HepG2 (cell line): ENCODE results near the gene GTF2A2. TPM values are rescaled to one million over a fixed set of nuclear protein-coding genes. Genes with fewer than 3 reads are reported as not detected.

ENCODE experiments used
- ATAC-seq: fragments of 200-7000 bp; cut with Tn5 transposase; 3 replicates; pipeline ENCODE4 v1.9.1; 2020; ENCODE audit warnings: mild to moderate bottlenecking, moderate library complexity
- BruUV-seq: library from RNA; stranded (reverse); fragments of 400-500 nt; replicated peaks from 2 replicates; lab custom pipeline; 2021; lab: Mats Ljungman, UMichigan
- CTCF ChIA-PET: fragments of 300-600 bp; formaldehyde crosslinking; extraction: SDS; loops from one replicate; lab custom pipeline; 2021; ENCODE audit warnings: low total read pairs, inconsistent platforms, low intra/inter-chr PET ratio; lab: Yijun Ruan, JAX
- POLR2A ChIA-PET: fragments of 350-600 bp; sonication (Branson Sonifier 250); formaldehyde crosslinking; loops from one replicate; lab custom pipeline; 2020; ENCODE audit warnings: antibody characterized with exemption, inconsistent platforms; lab: Yijun Ruan, JAX
- DNase-seq: peaks from one replicate; pipeline ENCODE4 v3.0.0-alpha.2; 2015; ENCODE audit warnings: low spot score
- FAIRE-seq: peaks from 3 replicates; lab custom pipeline; 2011; peaks lifted over from hg19 to GRCh38; lab: Jason Lieb, UNC
- H2AFZ ChIP-seq: one replicate; pipeline ENCODE4 v1.6.1; 2011; ENCODE audit warnings: low read length, inconsistent platforms
- H3K27ac ChIP-seq: fragments of 300-600 bp; 3 replicates; pipeline ENCODE4 v1.8.0; 2011; ENCODE audit warnings: mixed run types, mild to moderate bottlenecking, mixed read lengths, low read length, inconsistent platforms; ENCODE audit not compliant: insufficient read depth; ENCODE audit errors: extremely low read length
- H3K27me3 ChIP-seq, 2 experiments: fragments of 200-600 bp in 1 of 2; 2 replicates in 1 of 2; 3 replicates in 1 of 2; pipeline versions ENCODE4 v1.6.0 to v1.8.0; 2011; ENCODE audit warnings: low read length in 2 of 2, mild to moderate bottlenecking in 2 of 2, moderate library complexity in 2 of 2, inconsistent platforms in 1 of 2; ENCODE audit not compliant: insufficient read depth in 2 of 2, control insufficient read depth in 1 of 2
- H3K36me3 ChIP-seq, 2 experiments: fragments of 200-600 bp in 1 of 2; replicated peaks in 1 of 2; 2 replicates in 1 of 2; 3 replicates in 1 of 2; pipeline versions ENCODE4 v1.5.1 to v1.8.0; 2011; ENCODE audit warnings: low read length in 2 of 2, inconsistent platforms in 1 of 2; ENCODE audit not compliant: insufficient read depth in 2 of 2, control insufficient read depth in 1 of 2
- H3K4me1 ChIP-seq: 2 replicates; pipeline ENCODE4 v1.5.1; 2012; ENCODE audit warnings: low read length, inconsistent platforms; ENCODE audit not compliant: insufficient read depth
- H3K4me2 ChIP-seq: 2 replicates; pipeline ENCODE4 v1.6.0; 2011; ENCODE audit warnings: low read depth, low read length, inconsistent platforms
- H3K4me3 ChIP-seq, 3 experiments: fragments of 200-600 bp in 1 of 3; sonication (generic), shearing (Covaris generic) in 1 of 3; replicated peaks in 1 of 3; 2 replicates each; pipeline ENCODE4 v1.5.1; 2011 to 2016; ENCODE audit warnings: low read length in 3 of 3, inconsistent platforms in 2 of 3, low read depth in 2 of 3, mild to moderate bottlenecking in 2 of 3, control low read depth in 1 of 3, mixed read lengths in 1 of 3; ENCODE audit not compliant: insufficient read depth in 1 of 3
- H3K79me2 ChIP-seq: one replicate; pipeline ENCODE4 v1.6.1; 2011; ENCODE audit warnings: low read length, inconsistent platforms; ENCODE audit not compliant: insufficient read depth
- H3K9ac ChIP-seq: 2 replicates; pipeline ENCODE4 v1.6.0; 2011; ENCODE audit warnings: mild to moderate bottlenecking, low read depth, low read length, inconsistent platforms; ENCODE audit not compliant: insufficient read depth
- H3K9me3 ChIP-seq: 2 replicates; pipeline ENCODE4 v1.5.1; 2012; ENCODE audit warnings: mild to moderate bottlenecking, low read length
- H4K20me1 ChIP-seq: 2 replicates; pipeline ENCODE4 v1.6.0; 2011; ENCODE audit warnings: inconsistent platforms, mild to moderate bottlenecking, low read length, moderate library complexity; ENCODE audit not compliant: insufficient read depth
- ASH2L ChIP-seq: fragments of 300-600, 200-600 bp; sonication (generic); IDR thresholded peaks from 2 replicates; pipeline ENCODE4 v1.7.0; 2017; ENCODE audit warnings: low read depth, mild to moderate bottlenecking, moderate library complexity, mixed read lengths, low read length; ENCODE audit not compliant: insufficient read length
- BHLHE40 ChIP-seq: IDR thresholded peaks from 2 replicates; pipeline ENCODE4 v1.6.1; 2011; ENCODE audit warnings: low read length, improper control_type of control experiment
- ELF3 ChIP-seq: IDR thresholded peaks from 2 replicates; pipeline ENCODE4 v1.6.1; 2016; ENCODE audit warnings: missing genetic modification reagents, missing compliant biosample characterization
- FOXP1 ChIP-seq, 2 experiments: fragments of 450-650 bp in 1 of 2; IDR thresholded peaks; 2 replicates each; pipeline ENCODE4 v1.6.1; 2017 to 2018; ENCODE audit warnings: antibody characterized with exemption in 1 of 2
- GATAD1 ChIP-seq: IDR thresholded peaks from 2 replicates; pipeline ENCODE4 v1.6.1; 2016; ENCODE audit warnings: missing genetic modification reagents, missing compliant biosample characterization
- HHEX ChIP-seq: IDR thresholded peaks from 2 replicates; pipeline ENCODE4 v1.6.1; 2016; ENCODE audit warnings: control low read depth
- MAFG ChIP-seq: sonication (generic); formaldehyde crosslinking; IDR thresholded peaks from 2 replicates; pipeline ENCODE4 v1.5.1; 2020; ENCODE audit warnings: mild to moderate bottlenecking, missing genetic modification reagents
- NFE2 ChIP-seq: sonication (generic); formaldehyde crosslinking; IDR thresholded peaks from 2 replicates; pipeline ENCODE4 v1.4.0; 2020; ENCODE audit warnings: missing genetic modification reagents
- REPIN1 ChIP-seq: sonication (generic); formaldehyde crosslinking; IDR thresholded peaks from 2 replicates; pipeline ENCODE4 v1.8.0; 2022; ENCODE audit warnings: missing genetic modification reagents, low read depth, mild to moderate bottlenecking, borderline replicate concordance
- RNF219 ChIP-seq: sonication (generic); formaldehyde crosslinking; IDR thresholded peaks from 2 replicates; pipeline ENCODE4 v1.5.0; 2020; ENCODE audit warnings: mild to moderate bottlenecking, missing genetic modification reagents
- TBP ChIP-seq: sonication (generic); formaldehyde crosslinking; IDR thresholded peaks from 2 replicates; pipeline ENCODE4 v1.5.0; 2020; ENCODE audit warnings: missing genetic modification reagents
- TEAD3 ChIP-seq: optimal IDR thresholded peaks from 2 replicates; pipeline ENCODE3; 2016; ENCODE audit warnings: borderline replicate concordance
- ZNF30 ChIP-seq: sonication (generic); formaldehyde crosslinking; IDR thresholded peaks from 2 replicates; pipeline ENCODE4 v1.5.0; 2020; ENCODE audit warnings: mild to moderate bottlenecking, missing genetic modification reagents
- ZNF337 ChIP-seq: sonication (generic); formaldehyde crosslinking; IDR thresholded peaks from 2 replicates; pipeline ENCODE4 v1.5.1; 2020; ENCODE audit warnings: missing genetic modification reagents, low read depth, mild to moderate bottlenecking, borderline replicate concordance
- ZNF792 ChIP-seq: IDR thresholded peaks from 2 replicates; pipeline ENCODE4 v1.6.1; 2016
- WGBS: methylation state at CpG from one replicate; pipeline ENCODE4 v1.1.6; 2017; ENCODE audit warnings: low lambda C conversion rate; 5-methylcytosine and 5-hydroxymethylcytosine counted together
- in situ Hi-C: cut with HindIII; loops from 2 replicates; pipeline ENCODE4 v1.10.0; 2017; ENCODE audit warnings: low pct_unique_long_range_greater_than_20kb; ENCODE audit not compliant: extremely low pct_ligation_motif_present
- intact Hi-C: fragments of 100-400 bp; cut with micrococcal nuclease; formaldehyde crosslinking; loops from one replicate; pipeline ENCODE4 v1.10.0; 2022; ENCODE audit not compliant: unreplicated experiment
- polyA plus RNA-seq, 8 experiments: library from polyadenylated mRNA; depleted of rRNA in 3 of 8; stranded (reverse) in 7 of 8; unstranded in 1 of 8; fragments of >200 nt; fragmentation: Illumina TruSeq in 4 of 8; extraction: Trizol in 4 of 8; gene quantifications; 2 replicates each; pipeline versions ENCODE4 v1.2.1 to v1.2.3, GENCODE V29; 2011 to 2016; ENCODE audit warnings: low read depth in 4 of 8, missing spikeins in 1 of 8, mixed read lengths in 1 of 8; ENCODE audit not compliant: insufficient read depth in 1 of 8
- total RNA-seq, 5 experiments: library from RNA; depleted of rRNA; stranded (reverse); fragments of >200 nt; fragmentation: Illumina TruSeq; extraction: Trizol; gene quantifications; 2 replicates each; pipeline ENCODE4 v1.2.3, GENCODE V29; 2016; ENCODE audit warnings: low read depth in 1 of 5
- TF ChIP-seq, protein P1 (sequence below): sonication (generic); formaldehyde crosslinking; IDR thresholded peaks from 2 replicates; pipeline ENCODE4 v1.4.0; 2020; ENCODE audit warnings: missing genetic modification reagents, borderline replicate concordance

Gene GTF2A2
- total and polyA plus RNA-seq, 2 of the 13 experiments (the other 11 are each of a cell fraction or from before 2014, with no cell fraction given) = 24.4 to 106 TPM

DNA sequence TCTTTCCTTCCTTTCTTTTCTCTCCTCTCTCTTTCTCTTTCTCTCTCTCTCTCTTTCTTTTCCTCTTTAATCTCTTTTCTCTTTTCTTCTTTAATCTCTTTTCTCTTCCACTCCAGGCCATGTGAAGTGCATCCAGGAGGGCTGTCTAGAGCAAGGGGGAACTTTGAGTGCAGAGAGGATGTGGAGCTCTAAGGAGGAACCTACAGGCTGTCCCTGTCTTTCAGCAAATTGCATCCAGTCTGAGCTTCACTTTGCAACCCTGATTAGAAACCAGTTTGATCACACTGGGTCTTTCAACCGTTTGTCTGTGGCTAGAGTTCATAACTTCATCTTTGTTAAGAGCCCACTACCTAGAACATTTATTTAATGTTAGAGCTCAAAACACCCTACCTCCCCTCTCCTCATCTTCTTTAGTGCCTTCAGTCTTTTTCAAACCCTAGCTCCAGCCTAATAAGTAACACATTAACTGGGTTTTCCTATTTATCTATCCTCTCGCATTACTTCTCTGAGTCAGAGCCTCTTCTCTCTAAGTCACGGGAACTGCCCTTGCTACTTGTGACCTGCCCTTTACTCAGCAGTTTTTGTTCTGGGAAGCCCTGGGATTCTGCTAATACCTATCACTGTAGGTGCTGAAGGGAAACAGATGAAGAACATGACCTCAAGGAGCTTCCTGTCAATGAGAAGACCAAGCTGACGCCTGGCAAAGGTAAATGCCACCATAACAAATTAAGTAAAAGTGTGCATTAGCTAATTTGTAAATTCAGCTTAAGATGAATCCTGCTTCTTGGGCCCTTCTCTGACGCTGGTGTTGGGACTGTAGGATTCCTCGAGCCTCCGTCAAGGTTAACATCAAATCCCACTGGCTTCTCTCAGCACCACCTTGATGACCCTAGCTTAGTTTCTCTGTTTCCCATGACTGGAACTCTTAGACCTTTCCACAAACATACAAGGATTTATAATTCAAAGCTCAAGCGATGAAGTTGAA lies 45.7 kb downstream of the GTF2A2 start, which contains the start of gene GCNT3:
TSS of gene GCNT3 (plus strand) at position 508 of the 985 bp plus-strand sequence. CDS start 6,456 bp downstream, outside the sequence.
- ATAC-seq (peak; percentile 90), FAIRE-seq (peak; percentile 90), DNase-seq (peak; percentile 90)
- H3K9me3 ChIP-seq = no peaks in the 10 kb centered on the region
- H3K9ac ChIP-seq = peak within 1 kb of the TSS; percentile 64
- peaks cover 61% of the 10 kb centered on the region for H3K4me1 ChIP-seq
- ChIA-PET POLR2A (interaction anchor here (1.2 to 3.4 kb wide), 6 partner anchors 17 to 77 kb away, joined by 3 to 43 read pairs (median 6); partner anchors contain the start of genes BNIP2 and GTF2A2), CTCF (no interaction called here)
- H3K27me3 ChIP-seq = no peaks in the 10 kb centered on the region
- BruUV-seq = TSS peak; percentile 91
- peak within 1 kb of the TSS; percentile 64 for H3K27ac ChIP-seq
- H4K20me1 ChIP-seq = no peaks in the 10 kb centered on the region
- peak within 1 kb of the TSS; percentile 92 for H3K4me2 ChIP-seq
- H3K36me3 ChIP-seq = no peaks in the 10 kb centered on the region
- peak within 1 kb of the TSS; percentile 52 for H2AFZ ChIP-seq
- H3K4me3 ChIP-seq = peak within 1 kb of the TSS; percentile 56 to 66 (median 63)
- intact Hi-C loops = loop anchor here (1.0 to 5.0 kb wide), 2 partner anchors 17 to 59 kb away; no protein-coding TSS in a partner anchor
- in situ Hi-C loops = loop anchor here (5.0 kb wide), 1 partner anchor 34 kb away; no protein-coding TSS in a partner anchor
- WGBS = 6% methylated on average over 8 of the region's 8 CpGs
- H3K79me2 ChIP-seq = peaks cover 5% of the 10 kb centered on the region
- TF ChIP-seq REPIN1 (CRISPR knock-in tag) = no peak
- TF ChIP-seq MAFG (CRISPR knock-in tag) = 0 out of 2 replicates have a peak, but pooled peaks have one; percentile 13
- 0 out of 2 replicates have a peak, but pooled peaks have one; percentile 31 for TF ChIP-seq BHLHE40
- TF ChIP-seq ELF3 = 0 out of 2 replicates have a peak, but pooled peaks have one; percentile 48
- TF ChIP-seq, protein P1, sequence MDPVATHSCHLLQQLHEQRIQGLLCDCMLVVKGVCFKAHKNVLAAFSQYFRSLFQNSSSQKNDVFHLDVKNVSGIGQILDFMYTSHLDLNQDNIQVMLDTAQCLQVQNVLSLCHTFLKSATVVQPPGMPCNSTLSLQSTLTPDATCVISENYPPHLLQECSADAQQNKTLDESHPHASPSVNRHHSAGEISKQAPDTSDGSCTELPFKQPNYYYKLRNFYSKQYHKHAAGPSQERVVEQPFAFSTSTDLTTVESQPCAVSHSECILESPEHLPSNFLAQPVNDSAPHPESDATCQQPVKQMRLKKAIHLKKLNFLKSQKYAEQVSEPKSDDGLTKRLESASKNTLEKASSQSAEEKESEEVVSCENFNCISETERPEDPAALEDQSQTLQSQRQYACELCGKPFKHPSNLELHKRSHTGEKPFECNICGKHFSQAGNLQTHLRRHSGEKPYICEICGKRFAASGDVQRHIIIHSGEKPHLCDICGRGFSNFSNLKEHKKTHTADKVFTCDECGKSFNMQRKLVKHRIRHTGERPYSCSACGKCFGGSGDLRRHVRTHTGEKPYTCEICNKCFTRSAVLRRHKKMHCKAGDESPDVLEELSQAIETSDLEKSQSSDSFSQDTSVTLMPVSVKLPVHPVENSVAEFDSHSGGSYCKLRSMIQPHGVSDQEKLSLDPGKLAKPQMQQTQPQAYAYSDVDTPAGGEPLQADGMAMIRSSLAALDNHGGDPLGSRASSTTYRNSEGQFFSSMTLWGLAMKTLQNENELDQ (CRISPR knock-in tag) = no peak
- no peak for TF ChIP-seq ZNF30 (CRISPR knock-in tag)
- 0 out of 2 replicates have a peak, but pooled peaks have one; percentile 49 for TF ChIP-seq ZNF792 (CRISPR knock-in tag)
- TF ChIP-seq FOXP1 (IDR thresholded peaks at IDR 0.05) = no peak
- 0 out of 2 replicates have a peak, but pooled peaks have one; percentile 29 for TF ChIP-seq FOXP1 (CRISPR knock-in tag; IDR thresholded peaks at IDR 0.05)
- TF ChIP-seq TBP (CRISPR knock-in tag) = no peak
- TF ChIP-seq TEAD3 (CRISPR knock-in tag) = peak; percentile 20
- no peak for TF ChIP-seq ZNF337 (CRISPR knock-in tag)
- TF ChIP-seq HHEX = no peak
- TF ChIP-seq ASH2L = peak; percentile 25
- no peak for TF ChIP-seq RNF219 (CRISPR knock-in tag)
- TF ChIP-seq NFE2 (CRISPR knock-in tag) = 0 out of 2 replicates have a peak, but pooled peaks have one; percentile 23
- TF ChIP-seq GATAD1 = no peak
